Omental fat pad (tissue), 4 donors: ENCODE measurements around the gene COL4A2. TPM values are rescaled to one million over a fixed set of nuclear protein-coding genes. Genes with fewer than 3 reads are reported as not detected.

Experiments
- ATAC-seq: fragments of 150-250 bp; one replicate; pipeline ENCODE4 v1.9.1; 2016; ENCODE audit warnings: mild to moderate bottlenecking, moderate library complexity; ENCODE audit not compliant: low FRiP score
- DNase-seq: peaks from one replicate; pipeline ENCODE4 v3.0.0-alpha.2; 2019; ENCODE audit warnings: low spot score
- CTCF ChIP-seq, 3 donors: fragments of 450-650 bp; IDR thresholded peaks; one replicate each; pipeline ENCODE4 v1.5.1; 2016 to 2017; ENCODE audit warnings: antibody characterized with exemption in 3 of 3, mild to moderate bottlenecking in 3 of 3, moderate library complexity in 2 of 3
- total RNA-seq, 4 donors: library from RNA; depleted of rRNA; stranded (reverse); fragments of >200 nt; gene quantifications; one replicate each; pipeline ENCODE4 v1.1.0, GENCODE V29; 2016

The COL4A2 gene
- total RNA-seq, 4 donors from 2014 or later, result 380 to 788 (median 684) TPM

DNA sequence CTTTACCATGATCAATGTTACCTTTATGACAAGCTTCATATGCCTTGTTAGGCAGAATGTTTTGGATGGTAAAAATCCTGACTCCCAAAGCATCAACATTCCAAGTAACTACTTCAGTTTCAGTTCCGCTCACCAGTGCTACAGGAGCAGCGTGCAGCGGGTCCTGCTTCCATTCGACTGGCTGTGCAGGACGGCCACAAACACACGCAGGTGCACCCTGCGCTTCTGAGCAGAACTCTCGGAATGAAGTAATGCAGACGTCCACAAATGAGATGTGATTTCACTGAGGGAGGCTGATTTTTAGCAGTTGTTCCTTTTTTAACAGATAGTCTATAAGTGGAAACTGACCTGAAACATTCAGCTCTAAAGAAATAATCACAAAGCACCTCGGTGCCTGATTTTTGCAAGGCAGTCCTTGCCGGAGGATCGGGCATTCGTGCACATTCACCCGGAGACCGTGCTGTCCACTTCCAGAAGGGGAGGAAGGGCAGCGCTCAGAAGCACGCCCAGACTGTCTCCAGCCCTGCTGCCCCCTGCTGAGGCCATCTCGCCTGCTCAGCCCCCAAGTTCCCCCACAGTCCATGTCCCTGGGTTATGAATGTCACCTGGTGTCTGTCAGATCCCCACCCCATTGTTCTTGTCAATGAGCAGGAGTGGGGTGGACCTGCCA is 168.6 kb downstream of the COL4A2 start:
- TF ChIP-seq CTCF (IDR thresholded peaks at IDR 0.05), result no peak
- no peak for DNase-seq
- ATAC-seq, result no peak

GRCh38 chr13:110476220-110476617 is 169.1 kb downstream of the COL4A2 start:
- ATAC-seq, result no peak
- TF ChIP-seq CTCF (IDR thresholded peaks at IDR 0.05), result no peak
- DNase-seq, result no peak

DNA sequence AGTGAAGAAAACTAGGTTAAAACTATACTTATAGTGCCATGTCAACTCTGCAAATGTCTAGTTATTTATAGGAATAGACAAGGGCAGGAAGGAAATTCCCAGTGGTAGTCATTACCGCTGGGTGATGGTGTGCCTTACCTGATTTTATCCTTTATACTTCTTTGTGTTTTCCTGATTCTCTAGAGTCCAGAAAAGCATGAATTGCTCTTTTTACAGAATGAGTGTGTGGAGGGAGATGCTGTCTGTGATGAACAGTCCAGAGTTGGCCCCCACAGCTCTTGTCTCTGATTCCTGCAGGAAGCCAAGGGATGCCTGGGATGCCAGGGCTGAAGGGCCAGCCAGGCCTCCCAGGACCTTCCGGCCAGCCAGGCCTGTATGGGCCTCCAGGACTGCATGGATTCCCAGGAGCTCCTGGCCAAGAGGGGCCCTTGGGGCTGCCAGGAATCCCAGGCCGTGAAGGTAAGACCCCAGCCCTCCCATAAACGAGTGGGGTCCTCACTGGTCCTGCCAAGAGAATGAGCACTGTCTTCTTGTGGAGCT is 170.7 kb downstream of the COL4A2 start:
- DNase-seq (no peak), ATAC-seq (no peak)
- no peak for TF ChIP-seq CTCF (IDR thresholded peaks at IDR 0.05)

- ATAC-seq (no peak), DNase-seq (no peak)
- TF ChIP-seq CTCF (IDR thresholded peaks at IDR 0.05), result no peak
Observed at GRCh38 chr13:110478405-110479214, 171.5 kb downstream of the COL4A2 start.

DNA sequence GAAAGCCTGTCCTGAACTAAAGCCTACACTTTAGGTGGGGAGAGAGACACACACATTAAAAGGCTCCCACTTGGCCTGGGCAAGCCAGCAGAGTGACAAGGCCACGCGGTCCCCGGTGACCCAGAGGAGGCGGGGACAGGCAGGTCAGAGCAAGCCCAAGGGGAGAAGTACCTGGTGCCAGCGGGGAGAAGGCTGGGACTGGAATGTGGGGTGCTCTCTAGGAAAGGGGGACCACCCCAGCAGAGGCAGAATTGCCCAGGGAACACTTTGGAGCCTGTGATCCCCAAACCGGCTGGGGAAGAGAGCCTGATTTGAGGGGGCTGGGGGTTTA is 172.1 kb downstream of the COL4A2 start:
- DNase-seq (no peak), ATAC-seq (no peak)
- TF ChIP-seq CTCF (IDR thresholded peaks at IDR 0.05), result no peak

GRCh38 chr13:110479648-110480047 is 172.6 kb downstream of the COL4A2 start:
- ATAC-seq, result peak; percentile 35
- no peak for TF ChIP-seq CTCF (IDR thresholded peaks at IDR 0.05)
- no peak for DNase-seq
